BJ (cell line): Measurements from ENCODE around the gene HOXA9. TPM values are rescaled to one million over a fixed set of nuclear protein-coding genes. Genes with fewer than 3 reads are reported as not detected.

Source experiments
- CTCF ChIA-PET: fragments of 350-600 bp; formaldehyde crosslinking; extraction: SDS; loops from one replicate; lab custom pipeline; 2021; ENCODE audit warnings: antibody characterized with exemption, inconsistent platforms; lab: Yijun Ruan, JAX
- POLR2A ChIA-PET: fragments of 300-600 bp; sonication (Branson Sonifier 250); formaldehyde crosslinking; extraction: SDS; loops from one replicate; lab custom pipeline; 2021; ENCODE audit warnings: antibody characterized with exemption; lab: Charles Lee
- DNase-seq: peaks from one replicate; pipeline ENCODE4 v3.0.0-alpha.2; 2011; ENCODE audit warnings: low read depth
- H3K27me3 ChIP-seq: 2 replicates; pipeline ENCODE4 v1.6.0; 2011; ENCODE audit warnings: low read length; ENCODE audit not compliant: control insufficient read depth, insufficient read depth
- H3K36me3 ChIP-seq: 2 replicates; pipeline ENCODE4 v1.5.1; 2011; ENCODE audit warnings: low read length; ENCODE audit not compliant: control insufficient read depth, insufficient read depth
- H3K4me3 ChIP-seq: 2 replicates; pipeline ENCODE4 v1.5.1; 2011; ENCODE audit warnings: low read depth, mild to moderate bottlenecking, control low read depth, low read length
- CTCF ChIP-seq: IDR thresholded peaks from 2 replicates; pipeline ENCODE4 v1.5.1; 2011; ENCODE audit warnings: low read depth, mild to moderate bottlenecking, control low read depth, inconsistent platforms, low read length, moderate library complexity; ENCODE audit not compliant: insufficient read depth
- polyA plus RNA-seq: library from polyadenylated mRNA; depleted of rRNA; stranded (reverse); fragments of >200 nt; gene quantifications from 2 replicates; pipeline ENCODE4 v1.2.3, GENCODE V29; 2011

HOXA9 gene
- polyA plus RNA-seq, 1 experiment: 15.0 TPM

- Histone ChIP-seq H3K27me3 (no peaks in the 10 kb centered on the region), H3K36me3 (peaks cover 12% of the 10 kb centered on the region), H3K4me3 (peak overlapping the region; percentile 72)
- CTCF ChIA-PET: interaction anchor here (4.6 to 16.1 kb wide), 3 partner anchors 9 to 18 kb away, joined by 23 to 187 read pairs (median 34); partner anchors contain the start of gene HOXA11
- no peak for DNase-seq
- TF ChIP-seq CTCF: no peak
- POLR2A ChIA-PET: no interaction called here
These were observed 4.5 kb upstream of the HOXA9 start for GRCh38 chr7:27169658-27170425.

DNA sequence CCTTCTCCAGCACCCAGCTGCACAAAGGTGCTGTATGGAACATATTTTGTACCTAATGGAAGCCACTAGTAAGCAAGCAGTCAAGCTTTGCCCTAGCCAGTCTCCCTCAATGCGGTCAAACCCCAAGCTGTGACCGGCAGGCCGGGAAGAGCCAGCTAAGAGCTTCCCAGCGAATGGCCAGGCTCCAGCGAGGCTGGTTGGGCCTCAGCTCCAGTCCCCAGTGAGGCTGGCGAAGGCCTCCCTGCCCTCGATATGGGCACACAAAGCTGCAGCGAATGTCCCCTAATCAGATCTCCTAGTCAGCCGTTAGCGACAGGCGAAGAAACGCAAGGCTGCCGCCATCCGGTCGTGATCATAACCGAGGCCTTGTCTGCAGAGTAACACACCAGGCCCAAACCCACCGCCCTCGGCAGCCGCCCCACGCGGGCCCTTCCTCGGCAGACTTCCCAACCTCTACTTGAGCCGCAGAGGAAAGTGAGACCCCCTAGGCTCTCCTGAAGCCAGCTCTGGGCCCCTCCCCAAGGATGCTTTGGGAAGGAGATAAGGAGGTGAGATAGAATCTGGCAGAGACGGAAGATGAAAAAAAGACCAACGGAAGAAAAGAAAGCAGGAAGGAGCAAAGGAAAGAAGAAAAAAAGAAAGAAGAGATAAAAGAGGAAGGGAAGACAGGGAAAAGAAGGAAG lies 3.1 kb upstream of the HOXA9 start:
- POLR2A ChIA-PET: interaction anchor here (0.7 to 1.1 kb wide), 3 partner anchors 9 to 31 kb away, joined by 4 to 11 read pairs (median 5); partner anchors contain the start of gene HOXA13
- CTCF ChIA-PET: interaction anchor here (1.2 to 16.1 kb wide), 5 partner anchors 11 to 27 kb away, joined by 4 to 187 read pairs (median 7); partner anchors contain the start of genes HOXA11 and HOXA5
- no peaks in the 10 kb centered on the region for H3K27me3 ChIP-seq
- TF ChIP-seq CTCF: peak; percentile 22
- peaks cover 21% of the 10 kb centered on the region for H3K36me3 ChIP-seq
- peak overlapping the region; percentile 72 for H3K4me3 ChIP-seq
- DNase-seq: no peak

- no peak for DNase-seq
- H3K36me3 ChIP-seq: peaks cover 21% of the 10 kb centered on the region
- ChIA-PET CTCF (interaction anchor here (1.4 to 16.1 kb wide), 4 partner anchors 12 to 24 kb away, joined by 4 to 187 read pairs (median 20); partner anchors contain the start of genes HOXA11 and HOXA5), POLR2A (interaction anchor here (1.1 kb wide), 2 partner anchors 9 to 32 kb away, joined by 4 to 5 read pairs; partner anchors contain the start of gene HOXA13)
- TF ChIP-seq CTCF: no peak
- H3K27me3 ChIP-seq: no peaks in the 10 kb centered on the region
- peak overlapping the region; percentile 72 for H3K4me3 ChIP-seq
These were observed 2.6 kb upstream of the HOXA9 start for GRCh38 chr7:27167916-27168264.

DNA sequence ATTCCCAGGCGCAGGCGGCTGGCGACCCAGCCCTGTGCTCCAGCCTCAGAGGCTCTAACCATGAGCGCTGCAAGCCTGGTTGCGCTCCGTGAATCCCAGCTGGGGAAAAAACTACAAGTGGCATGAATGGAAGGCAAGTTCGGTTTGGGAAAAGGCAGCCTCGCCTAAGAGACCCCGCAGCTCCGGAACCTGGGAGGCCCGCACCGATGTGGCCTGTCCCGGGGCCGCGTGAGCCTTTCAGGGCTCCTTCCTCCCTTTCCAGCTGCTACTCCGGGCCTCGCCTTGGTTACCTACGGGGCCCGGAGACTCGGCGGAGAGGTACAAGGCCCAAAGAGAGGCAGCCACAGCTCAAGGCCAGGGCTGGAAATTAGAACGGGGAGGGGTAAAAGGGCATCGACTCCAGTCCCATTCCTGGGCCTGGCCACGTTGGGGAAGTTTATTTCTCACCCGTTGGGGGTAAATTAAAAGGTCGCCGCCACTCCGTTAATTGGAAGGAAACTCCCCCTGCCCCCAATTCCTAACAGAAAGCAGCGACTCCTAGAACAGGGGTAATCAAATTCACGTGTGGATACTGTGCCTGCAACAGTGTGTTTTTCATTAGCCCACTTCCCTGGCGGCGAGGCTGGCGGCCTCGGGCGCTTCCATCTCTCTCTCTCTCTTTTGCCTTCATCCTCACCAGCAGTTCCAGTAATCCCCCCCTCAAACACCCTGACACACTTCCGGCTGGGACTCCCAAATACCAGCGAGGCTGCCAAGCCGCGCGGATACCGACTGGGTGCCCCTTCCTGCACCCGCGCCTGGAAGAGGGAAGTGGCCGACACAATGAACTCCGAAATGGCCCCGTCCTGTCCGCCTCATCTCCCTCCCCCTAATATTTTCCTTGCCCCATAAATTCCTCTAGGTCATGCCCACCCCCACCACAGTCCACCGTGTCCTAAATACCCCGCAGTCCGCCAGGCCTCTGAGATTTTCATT lies 1.5 kb upstream of the HOXA9 start:
- H3K4me3 ChIP-seq: peak overlapping the region; percentile 72
- H3K36me3 ChIP-seq: peaks cover 23% of the 10 kb centered on the region
- POLR2A ChIA-PET: interaction anchor here (1.0 kb wide), 1 partner anchor 13 kb away, joined by 3 read pairs; no protein-coding TSS in a partner anchor
- no peak for DNase-seq
- no peak for TF ChIP-seq CTCF
- H3K27me3 ChIP-seq: no peaks in the 10 kb centered on the region
- CTCF ChIA-PET: interaction anchor here (1.2 to 16.1 kb wide), 8 partner anchors 9 to 890 kb away, joined by 3 to 187 read pairs (median 7); partner anchors contain the start of genes HOXA11 and HOXA5
